Sciatic nerve (tissue), 2 donors: ENCODE results near the gene SLC39A11. TPM values are rescaled to one million over a fixed set of nuclear protein-coding genes. Genes with fewer than 3 reads are reported as not detected.
"Not testable (repeated sequence)": the region's sequence is repeated elsewhere in the genome, so short reads cannot be mapped to it uniquely, and the experiment has no call there.

ENCODE experiments used
- ATAC-seq: fragments of 200-7000 bp; cut with Tn5 transposase; one replicate; pipeline ENCODE4 v1.9.1; 2020; ENCODE audit warnings: mild to moderate bottlenecking, moderate library complexity
- DNase-seq: peaks from one replicate; pipeline ENCODE4 v3.0.0-alpha.2; 2020; ENCODE audit warnings: low spot score
- intact Hi-C: fragments of 100-400 bp; cut with DNase I; formaldehyde crosslinking; loops from one replicate; pipeline ENCODE4 v1.14.2; 2022
- total RNA-seq: library from RNA; stranded (reverse); fragmentation: NEBNext Ultra II Directional; extraction: Animal tissue kit (Norgen Biotek cat#: 25700); gene quantifications from one replicate; pipeline ENCODE4 v1.2.1, GENCODE V29; 2021
- donor health status: DM: no; HTN: no; CAD: no.
- donor health status: DM: no; HTN: no; CAD: no.

SLC39A11 gene
- total RNA-seq, 1 donor from 2014 or later, result 22.7 TPM

DNA sequence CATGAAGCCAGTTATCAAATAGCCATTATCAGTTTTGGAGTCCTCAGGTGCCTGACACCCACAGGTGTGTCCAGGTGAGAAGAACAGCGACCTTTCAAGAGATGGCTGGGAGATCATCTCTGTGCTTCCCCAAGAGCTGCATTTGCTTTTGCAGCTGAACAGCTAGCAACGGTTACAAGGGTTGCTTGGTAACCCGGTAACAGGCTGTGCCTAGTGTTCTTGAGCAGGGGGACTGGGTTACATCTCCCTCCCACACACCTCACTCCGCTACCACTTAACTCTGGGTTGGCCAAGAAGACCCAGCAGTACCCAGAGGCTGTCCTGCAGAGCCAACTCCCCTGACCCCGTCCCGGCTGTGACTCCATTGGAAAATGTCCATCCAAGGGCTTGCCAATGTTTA lies 147.0 kb downstream of the SLC39A11 start:
- intact Hi-C loops, result no loop called here
- ATAC-seq (no peak), DNase-seq (no peak)

- intact Hi-C loops, result no loop called here
These were observed 148.4 kb downstream of the SLC39A11 start for GRCh38 chr17:72943826-72944689.

GRCh38 chr17:72942579-72942978 lies 149.9 kb downstream of the SLC39A11 start:
- DNase-seq (no peak), ATAC-seq (no peak)
- intact Hi-C loops, result no loop called here

More at GRCh38 chr17:72943826-72944689, 148.4 kb downstream of the SLC39A11 start:
- DNase-seq, result no peak
- no peak for ATAC-seq

- ATAC-seq, result no peak
- intact Hi-C loops, result no loop called here
- DNase-seq, result no peak
These were observed 152.0 kb downstream of the SLC39A11 start for GRCh38 chr17:72940496-72940895.

- DNase-seq, result no peak
- intact Hi-C loops, result no loop called here
- no peak for ATAC-seq
These were observed 154.0 kb downstream of the SLC39A11 start for GRCh38 chr17:72938482-72938881.

- ATAC-seq, result no peak
- intact Hi-C loops, result no loop called here
- DNase-seq, result no peak
These were observed 154.8 kb downstream of the SLC39A11 start for GRCh38 chr17:72937707-72938106.

DNA sequence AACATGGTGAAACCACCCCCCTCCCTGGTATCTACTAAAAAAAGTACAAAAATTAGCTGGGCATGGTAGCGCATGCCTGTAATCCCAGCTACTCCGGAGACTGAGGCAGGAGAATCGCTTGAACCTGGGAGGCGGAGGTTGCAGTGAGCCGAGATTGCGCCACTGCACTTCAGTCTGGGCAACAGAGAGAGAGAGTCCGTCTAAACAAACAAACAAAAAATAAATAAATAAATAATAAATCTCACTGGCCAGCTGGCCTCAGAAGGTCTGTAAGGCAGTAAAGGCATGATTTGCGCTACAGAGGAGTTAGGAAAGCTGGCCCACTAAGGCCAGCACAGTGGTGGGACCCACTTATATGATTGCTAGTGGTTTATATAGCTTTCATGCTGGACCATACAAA lies 155.2 kb downstream of the SLC39A11 start:
- DNase-seq, intact Hi-C loops, ATAC-seq: not testable (repeated sequence)

DNA sequence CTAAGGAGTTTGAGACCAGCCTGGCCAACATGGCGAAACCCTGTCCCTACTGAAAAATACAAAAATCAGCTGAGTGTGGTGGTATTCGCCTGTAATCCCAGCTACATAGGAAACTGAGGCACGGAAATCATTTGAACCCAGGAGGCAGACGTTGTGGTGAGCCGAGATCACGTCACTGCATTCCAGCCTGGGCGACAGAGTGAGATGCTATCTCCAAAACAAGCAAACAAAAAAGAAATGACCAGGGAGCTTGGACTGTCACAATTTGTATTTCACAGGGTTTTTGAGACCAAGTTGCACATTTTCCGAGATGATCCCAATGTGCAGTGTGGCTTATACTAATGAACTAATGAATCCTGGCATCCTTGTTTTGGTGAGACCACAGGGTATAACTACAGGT lies 156.5 kb downstream of the SLC39A11 start:
- ATAC-seq, result no peak
- intact Hi-C loops, result no loop called here
- DNase-seq, result no peak

GRCh38 chr17:72934927-72935326 lies 157.6 kb downstream of the SLC39A11 start:
- no peak for DNase-seq
- ATAC-seq, result no peak
- intact Hi-C loops, result no loop called here

DNA sequence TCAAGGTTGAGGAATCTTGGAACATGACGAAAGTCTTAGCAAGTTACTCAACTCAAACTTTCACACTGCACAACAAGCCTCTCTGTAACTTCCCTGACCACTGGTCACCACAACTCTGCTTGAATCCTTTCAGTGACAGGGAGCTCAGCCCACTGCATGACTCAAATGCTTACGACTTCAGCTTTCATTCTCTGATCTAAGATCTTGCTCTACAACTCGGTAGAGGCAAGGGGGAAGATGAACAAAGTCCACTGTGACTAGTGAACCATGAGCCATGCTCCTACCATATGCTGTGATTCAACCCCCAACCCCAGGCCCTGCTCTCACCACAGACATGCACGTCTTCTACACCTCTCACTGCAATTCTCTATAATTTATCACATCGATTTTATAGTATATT lies 160.9 kb downstream of the SLC39A11 start:
- ATAC-seq (no peak), DNase-seq (no peak)
- intact Hi-C loops, result no loop called here

GRCh38 chr17:72931163-72931562 lies 161.3 kb downstream of the SLC39A11 start:
- intact Hi-C loops, result no loop called here
- ATAC-seq (no peak), DNase-seq (no peak)

DNA sequence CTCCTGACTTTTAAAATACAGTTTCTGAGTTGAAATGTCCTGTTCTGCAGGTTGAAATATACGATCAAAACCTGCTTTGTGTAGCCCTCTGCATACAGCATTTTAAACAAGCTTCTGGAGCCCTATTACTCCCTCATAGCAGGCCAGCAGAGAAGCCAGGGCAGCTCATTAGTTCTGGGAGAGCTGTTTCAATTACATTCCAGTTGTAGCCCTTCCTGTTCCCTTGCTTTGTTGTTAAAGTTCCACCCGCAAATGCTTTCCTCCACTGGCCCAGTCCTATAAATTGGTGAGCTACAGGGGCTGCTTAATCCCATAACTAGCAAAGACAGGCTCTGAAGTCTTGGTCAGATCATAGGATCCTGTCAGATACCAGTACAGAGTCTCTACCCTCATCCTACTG lies 162.5 kb downstream of the SLC39A11 start:
- intact Hi-C loops, result no loop called here
- no peak for DNase-seq
- no peak for ATAC-seq

DNA sequence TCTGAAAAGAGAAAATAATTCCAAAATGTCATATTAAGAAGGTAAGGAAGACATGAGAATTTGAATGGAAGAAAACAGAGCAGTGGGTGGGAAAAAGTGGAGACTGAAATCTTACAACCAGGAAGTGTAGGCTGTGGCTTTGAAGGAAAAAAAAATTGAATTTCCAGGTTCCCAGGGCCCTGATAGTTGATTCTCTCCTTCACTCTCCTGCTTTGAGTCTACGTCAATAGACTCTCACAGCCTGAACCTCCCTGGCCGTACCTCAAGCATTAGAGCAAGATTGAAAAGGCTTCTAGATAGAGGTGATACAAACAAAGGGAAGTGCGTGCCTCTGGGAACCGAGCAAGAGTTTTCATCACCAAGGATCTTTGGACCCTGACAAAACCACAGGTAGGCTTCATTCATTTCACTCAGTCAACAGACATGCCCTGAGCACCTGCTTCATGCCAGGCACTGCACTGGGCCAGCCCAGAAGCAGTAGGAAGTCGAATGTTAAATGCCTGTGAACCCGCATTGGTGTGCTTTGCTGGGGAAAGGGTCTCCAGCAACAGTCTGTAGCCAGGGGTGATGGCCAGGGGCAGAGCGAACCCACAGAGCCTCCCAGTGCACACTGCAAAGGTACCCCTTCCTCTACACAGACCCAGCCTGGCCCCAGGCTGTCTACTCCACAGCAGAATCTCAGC lies 163.9 kb downstream of the SLC39A11 start:
- intact Hi-C loops, result no loop called here
- ATAC-seq, result no peak

GRCh38 chr17:72927760-72928159 lies 164.7 kb downstream of the SLC39A11 start:
- ATAC-seq (no peak), DNase-seq (no peak)
- intact Hi-C loops, result no loop called here

More for the DNA sequence above, 163.9 kb downstream of the SLC39A11 start:
- DNase-seq, result no peak

- intact Hi-C loops, result no loop called here
- DNase-seq, result no peak
- ATAC-seq, result no peak
These were observed 165.3 kb downstream of the SLC39A11 start for GRCh38 chr17:72927146-72927545.

GRCh38 chr17:72926171-72926570 lies 166.3 kb downstream of the SLC39A11 start:
- DNase-seq (no peak), ATAC-seq (no peak)
- intact Hi-C loops, result no loop called here

- ATAC-seq (no peak), DNase-seq (no peak)
- intact Hi-C loops, result no loop called here
These were observed 168.3 kb downstream of the SLC39A11 start for GRCh38 chr17:72924196-72924595.

- DNase-seq (no peak), ATAC-seq (no peak)
- intact Hi-C loops, result no loop called here
These were observed 170.3 kb downstream of the SLC39A11 start for GRCh38 chr17:72922219-72922618.

DNA sequence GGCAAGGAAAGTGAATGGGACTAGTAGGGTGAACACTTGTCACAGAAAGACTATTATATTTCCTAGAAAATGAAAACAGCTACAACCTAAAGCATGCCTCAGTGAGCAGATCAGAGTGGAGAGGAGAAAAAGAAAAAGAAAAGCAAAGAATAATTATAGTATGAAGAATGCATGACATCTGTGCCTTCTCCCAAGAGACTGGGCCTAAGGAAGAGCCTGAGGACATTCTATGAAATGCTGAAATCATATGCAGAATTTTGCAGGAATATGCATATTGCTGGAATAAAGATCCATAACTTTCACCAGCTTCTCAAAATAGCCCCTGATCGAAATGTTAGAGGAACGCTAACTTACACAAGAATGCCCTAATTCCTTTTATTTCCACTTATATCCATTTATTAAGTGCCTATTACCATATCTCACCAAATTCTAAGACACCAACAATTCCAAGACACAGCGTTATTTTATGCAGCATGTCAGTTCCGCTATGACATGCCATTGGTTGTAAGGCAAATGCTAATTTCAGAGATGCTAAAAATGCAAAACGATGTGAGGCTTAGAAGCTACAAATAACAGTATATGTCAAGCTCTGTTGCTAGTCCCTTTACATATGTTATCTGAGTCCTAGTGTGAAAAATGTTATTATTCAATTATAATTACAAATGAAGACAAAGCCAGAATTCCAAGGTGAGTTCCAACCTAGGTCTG lies 171.0 kb downstream of the SLC39A11 start:
- intact Hi-C loops, result no loop called here
- ATAC-seq (no peak), DNase-seq (no peak)

- ATAC-seq (no peak), DNase-seq (no peak)
- intact Hi-C loops, result no loop called here
These were observed 172.0 kb downstream of the SLC39A11 start for GRCh38 chr17:72920513-72920912.
